AG10803 (cell line): ENCODE measurements around the gene ARHGEF6.

Source experiments
- DNase-seq: peaks from one replicate; pipeline ENCODE4 v3.0.0; 2010; ENCODE audit warnings: low read depth
- H3K4me3 ChIP-seq: 2 replicates; pipeline ENCODE4 v1.5.1; 2011; ENCODE audit warnings: mild to moderate bottlenecking, low read length, control low read depth
- TF ChIP-seq, protein P1 (sequence below): conservative IDR thresholded peaks from 2 replicates; pipeline ENCODE4 v1.5.1; 2011; ENCODE audit warnings: mild to moderate bottlenecking, low read length, control low read depth, inconsistent platforms

ARHGEF6 gene

DNA sequence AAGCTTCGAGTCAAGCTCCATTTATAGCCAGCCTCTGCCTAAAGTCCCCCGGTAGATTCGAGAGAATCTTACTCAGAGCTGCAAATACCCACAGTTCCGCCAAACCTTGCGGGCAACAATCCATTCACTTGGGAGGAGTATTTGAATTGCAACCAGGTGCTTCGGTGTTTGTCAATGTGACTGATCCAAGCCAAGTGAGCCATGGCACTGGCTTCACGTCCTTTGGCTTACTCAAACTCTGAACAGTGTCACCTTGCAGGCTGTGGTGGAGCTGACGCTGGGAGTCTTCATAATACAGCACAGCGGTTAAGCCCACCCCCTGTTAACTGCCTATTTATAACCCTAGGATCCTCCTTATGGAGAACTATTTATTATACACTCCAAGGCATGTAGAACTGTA is 121.6 kb downstream of the ARHGEF6 start:
- TF ChIP-seq, protein P1, sequence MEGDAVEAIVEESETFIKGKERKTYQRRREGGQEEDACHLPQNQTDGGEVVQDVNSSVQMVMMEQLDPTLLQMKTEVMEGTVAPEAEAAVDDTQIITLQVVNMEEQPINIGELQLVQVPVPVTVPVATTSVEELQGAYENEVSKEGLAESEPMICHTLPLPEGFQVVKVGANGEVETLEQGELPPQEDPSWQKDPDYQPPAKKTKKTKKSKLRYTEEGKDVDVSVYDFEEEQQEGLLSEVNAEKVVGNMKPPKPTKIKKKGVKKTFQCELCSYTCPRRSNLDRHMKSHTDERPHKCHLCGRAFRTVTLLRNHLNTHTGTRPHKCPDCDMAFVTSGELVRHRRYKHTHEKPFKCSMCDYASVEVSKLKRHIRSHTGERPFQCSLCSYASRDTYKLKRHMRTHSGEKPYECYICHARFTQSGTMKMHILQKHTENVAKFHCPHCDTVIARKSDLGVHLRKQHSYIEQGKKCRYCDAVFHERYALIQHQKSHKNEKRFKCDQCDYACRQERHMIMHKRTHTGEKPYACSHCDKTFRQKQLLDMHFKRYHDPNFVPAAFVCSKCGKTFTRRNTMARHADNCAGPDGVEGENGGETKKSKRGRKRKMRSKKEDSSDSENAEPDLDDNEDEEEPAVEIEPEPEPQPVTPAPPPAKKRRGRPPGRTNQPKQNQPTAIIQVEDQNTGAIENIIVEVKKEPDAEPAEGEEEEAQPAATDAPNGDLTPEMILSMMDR: no peak
- no peak for DNase-seq

GRCh38 chrX:136658151-136658550 is 122.6 kb downstream of the ARHGEF6 start:
- no peak overlapping the region for H3K4me3 ChIP-seq
- DNase-seq: no peak
- TF ChIP-seq, protein P1: no peak

More for the DNA sequence above, 121.6 kb downstream of the ARHGEF6 start:
- H3K4me3 ChIP-seq: no peak overlapping the region

DNA sequence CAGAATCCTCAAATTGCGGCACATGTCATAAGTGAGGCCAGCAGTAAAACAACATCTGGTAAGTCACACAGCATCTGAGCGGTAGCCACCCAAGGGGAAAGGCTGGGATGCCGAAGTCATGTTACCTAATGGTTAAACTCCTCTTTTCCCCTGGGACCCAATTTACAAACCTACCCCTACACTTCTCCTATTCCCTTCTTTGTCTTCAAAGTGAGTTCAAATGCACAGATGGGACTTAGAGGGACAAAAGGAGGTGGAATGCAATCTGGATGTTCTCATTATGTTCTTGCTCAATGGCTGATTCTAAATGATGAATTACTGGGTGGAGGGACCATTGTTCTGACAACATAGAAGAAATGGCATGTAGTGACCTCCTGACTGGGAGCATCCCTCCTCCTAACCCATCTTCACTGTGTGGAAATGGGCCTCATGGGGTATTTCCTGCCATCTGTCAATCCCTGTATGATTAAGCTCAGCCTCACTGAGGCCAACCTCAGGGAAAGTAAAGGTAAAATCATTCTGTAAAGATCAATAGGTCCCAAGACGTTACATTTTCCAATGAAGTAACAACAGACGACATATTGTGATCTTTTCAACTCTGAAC is 124.3 kb downstream of the ARHGEF6 start:
- DNase-seq: no peak
- H3K4me3 ChIP-seq: no peak overlapping the region
- TF ChIP-seq, protein P1: no peak

- no peak overlapping the region for H3K4me3 ChIP-seq
- no peak for DNase-seq
- TF ChIP-seq, protein P1: no peak
Measured at GRCh38 chrX:136652822-136653723, 127.7 kb downstream of the ARHGEF6 start.

- TF ChIP-seq, protein P1: no peak
- DNase-seq: no peak
- H3K4me3 ChIP-seq: no peak overlapping the region
Measured at GRCh38 chrX:136650811-136651210, 129.9 kb downstream of the ARHGEF6 start.

DNA sequence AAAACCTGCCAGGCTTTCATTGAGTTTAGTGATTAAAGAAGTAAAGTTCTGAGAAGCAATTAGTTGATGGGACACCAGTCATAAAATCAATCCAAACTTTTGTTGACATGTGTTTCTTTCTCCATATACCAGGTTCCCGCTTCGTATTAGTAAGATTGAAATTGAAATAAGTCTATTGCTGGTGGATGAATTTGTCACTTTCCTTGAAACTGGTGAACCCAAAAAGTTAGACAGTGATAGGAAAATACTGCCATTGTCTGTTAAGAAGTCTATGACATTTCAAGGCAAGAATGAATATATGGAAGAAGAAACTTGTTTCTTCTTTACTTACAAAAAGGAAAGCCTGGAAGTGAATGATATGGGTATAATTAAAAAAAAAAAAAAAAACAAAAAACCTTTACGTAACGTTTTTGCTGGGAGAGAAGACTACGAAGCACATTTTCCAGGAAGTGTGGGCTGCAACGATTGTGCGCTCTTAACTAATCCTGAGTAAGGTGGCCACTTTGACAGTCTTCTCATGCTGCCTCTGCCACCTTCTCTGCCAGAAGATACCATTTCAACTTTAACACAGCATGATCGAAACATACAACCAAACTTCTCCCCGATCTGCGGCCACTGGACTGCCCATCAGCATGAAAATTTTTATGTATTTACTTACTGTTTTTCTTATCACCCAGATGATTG is 132.9 kb downstream of the ARHGEF6 start, which contains the start of gene CD40LG:
TSS of gene CD40LG (plus strand) at position 482 of the 684 bp plus-strand sequence. CDS start at position 573, 91 bp downstream.
- H3K4me3 ChIP-seq: no peak within 1 kb of the TSS
- TF ChIP-seq, protein P1: no peak
- no peak for DNase-seq
